ENCODE results near the gene PHF2.
"Not testable (repeated sequence)": the region's sequence is repeated elsewhere in the genome, so short reads cannot be mapped to it uniquely, and the experiment has no call there.

PHF2 gene

DNA sequence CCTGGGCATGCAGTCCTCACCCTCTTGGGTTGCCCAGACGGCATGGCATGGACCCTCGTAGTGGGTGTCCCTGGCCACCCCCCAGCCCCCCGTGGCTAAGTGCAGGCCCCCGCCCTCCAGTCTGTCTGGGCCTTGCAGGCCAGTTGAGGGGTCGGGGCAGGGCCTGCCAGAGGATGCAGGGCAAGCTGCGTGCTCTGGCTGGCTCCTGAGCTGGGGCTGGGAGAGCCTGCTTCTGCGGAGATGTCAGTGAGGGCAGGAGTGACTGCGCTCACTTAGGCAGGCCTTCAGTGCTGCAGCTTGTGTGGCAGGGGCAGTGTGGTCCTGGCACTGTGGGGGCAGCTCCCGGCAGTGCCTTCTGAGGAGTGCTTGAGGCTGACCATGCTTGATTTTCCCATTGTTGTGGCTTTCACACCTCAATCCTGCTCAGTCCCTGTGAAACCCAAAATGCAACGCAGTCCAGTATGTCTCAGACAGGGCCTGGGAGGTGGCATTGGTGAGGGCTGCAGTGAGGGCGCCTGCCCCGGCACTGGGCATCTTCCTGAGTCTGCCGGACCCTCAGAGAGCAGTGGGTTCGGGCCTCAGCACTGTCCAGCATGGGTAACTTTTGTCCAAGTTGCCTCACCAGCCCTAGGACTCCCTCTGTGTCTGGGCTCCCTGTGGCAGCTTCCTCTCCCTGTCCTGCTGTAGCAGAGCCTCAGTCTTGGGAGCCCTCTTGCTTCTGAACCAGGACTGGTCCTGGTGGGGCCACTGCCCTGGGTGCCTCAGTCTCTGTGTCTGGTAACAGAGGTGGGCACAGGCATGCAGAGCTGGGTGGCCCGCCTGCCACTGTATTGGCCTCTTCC, 93.0 kb downstream of the PHF2 start:
- Histone ChIP-seq H3K36me3 (ENCODE audit: control insufficient read depth, insufficient read depth, low read length) (no peaks in the 10 kb centered on the region), H3K4me2 (ENCODE audit: low read length) (no peak overlapping the region)
- no peak for TF ChIP-seq CTCF (IDR thresholded peaks at IDR 0.05)

GRCh38 chr9:93669958-93670207, 93.5 kb downstream of the PHF2 start:
- Histone ChIP-seq H3K27me3 (ENCODE audit: control insufficient read depth, insufficient read depth, low read length) (no peaks in the 10 kb centered on the region), H3K27ac (no peak overlapping the region), H2AFZ (no peak overlapping the region), H3K79me2 (no peaks in the 10 kb centered on the region), H3K4me1 (no peaks in the 10 kb centered on the region), H3K9me3 (ENCODE audit: control insufficient read depth, low read length) (no peaks in the 10 kb centered on the region), H3K36me3 (ENCODE audit: control insufficient read depth, insufficient read depth, low read length) (no peaks in the 10 kb centered on the region), H3K4me2 (ENCODE audit: low read length) (no peak overlapping the region), H3K4me3 (ENCODE audit: low read depth, low read length) (no peak overlapping the region), H3K9ac (no peak overlapping the region)
- no peak for TF ChIP-seq CTCF (IDR thresholded peaks at IDR 0.05)

More for the DNA sequence above, 93.0 kb downstream of the PHF2 start:
- Histone ChIP-seq H3K4me1 (no peaks in the 10 kb centered on the region), H3K9ac (no peak overlapping the region), H3K27ac (no peak overlapping the region), H3K27me3 (ENCODE audit: control insufficient read depth, insufficient read depth, low read length) (no peaks in the 10 kb centered on the region), H2AFZ (no peak overlapping the region), H3K9me3 (ENCODE audit: control insufficient read depth, low read length) (no peaks in the 10 kb centered on the region), H3K4me3 (ENCODE audit: low read depth, low read length) (no peak overlapping the region), H3K79me2 (no peaks in the 10 kb centered on the region)

DNA sequence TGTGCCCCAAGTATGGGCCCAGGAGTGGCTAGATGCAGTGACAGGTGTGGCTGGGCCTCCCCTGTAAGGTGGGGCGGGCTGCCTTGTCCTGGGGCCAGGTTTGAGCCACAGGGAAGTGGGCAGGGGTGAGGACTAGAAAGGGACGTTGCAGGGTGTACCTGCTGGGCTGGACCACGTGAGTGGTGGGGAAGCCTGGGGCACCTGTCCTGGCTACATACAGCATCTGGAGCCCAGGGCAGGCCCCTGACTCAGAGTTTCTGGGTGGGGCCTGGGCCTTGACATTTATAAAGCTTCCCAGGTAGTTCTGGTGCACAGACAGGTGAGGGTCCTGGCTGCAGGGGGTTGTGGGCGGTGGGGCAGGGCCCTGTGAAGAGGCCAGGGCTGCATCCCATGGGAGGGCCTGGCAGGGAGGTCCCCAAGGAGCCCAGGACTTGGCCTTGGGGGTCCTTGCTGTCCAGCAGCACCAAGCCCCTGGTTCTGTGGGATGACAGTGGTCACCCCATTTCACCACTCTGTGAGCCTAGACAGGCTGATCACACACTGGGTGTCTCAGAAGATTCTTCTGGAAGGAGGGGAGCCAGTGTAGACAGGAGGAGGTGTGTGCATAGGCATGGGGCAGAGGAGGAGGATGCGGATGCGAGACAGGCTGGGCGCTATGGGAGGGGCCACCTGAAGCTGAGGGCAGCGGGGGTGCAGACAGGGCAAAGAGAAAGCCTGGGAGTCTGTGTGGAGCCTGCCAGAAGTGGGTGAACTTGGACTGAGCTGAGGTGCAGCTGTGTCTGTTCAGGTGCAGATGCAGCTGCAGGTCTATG, 94.0 kb downstream of the PHF2 start:
- Histone ChIP-seq H3K27me3 (ENCODE audit: control insufficient read depth, insufficient read depth, low read length) (no peaks in the 10 kb centered on the region), H3K79me2 (no peaks in the 10 kb centered on the region), H3K4me3 (ENCODE audit: low read depth, low read length) (no peak overlapping the region), H3K4me2 (ENCODE audit: low read length) (no peak overlapping the region), H3K27ac (no peak overlapping the region), H3K36me3 (ENCODE audit: control insufficient read depth, insufficient read depth, low read length) (no peaks in the 10 kb centered on the region), H3K4me1 (no peaks in the 10 kb centered on the region), H2AFZ (no peak overlapping the region), H3K9me3 (ENCODE audit: control insufficient read depth, low read length) (no peaks in the 10 kb centered on the region), H3K9ac (no peak overlapping the region)
- no peak for TF ChIP-seq CTCF (IDR thresholded peaks at IDR 0.05)

DNA sequence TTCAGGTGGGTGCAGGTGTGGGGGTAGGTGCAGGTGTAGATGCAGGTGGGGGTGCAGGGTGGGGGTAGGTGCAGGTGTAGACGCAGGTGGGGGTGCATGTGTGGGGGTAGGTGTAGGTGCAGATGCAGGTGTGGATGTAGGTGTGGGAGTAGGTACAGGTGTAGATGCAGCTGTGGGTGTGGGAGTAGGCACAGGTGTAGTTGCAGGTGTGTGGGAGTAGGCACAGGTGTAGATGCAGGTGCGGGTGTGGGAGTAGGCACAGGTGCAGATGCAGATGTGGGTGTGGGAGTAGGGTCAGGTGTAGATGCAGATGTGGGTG, 94.6 kb downstream of the PHF2 start:
- Histone ChIP-seq H3K4me2 (ENCODE audit: low read length) (no peak overlapping the region), H3K27me3 (ENCODE audit: control insufficient read depth, insufficient read depth, low read length) (no peaks in the 10 kb centered on the region), H3K27ac (no peak overlapping the region), H3K4me1 (no peaks in the 10 kb centered on the region), H3K9me3 (ENCODE audit: control insufficient read depth, low read length) (no peaks in the 10 kb centered on the region), H2AFZ (no peak overlapping the region), H3K36me3 (ENCODE audit: control insufficient read depth, insufficient read depth, low read length) (no peaks in the 10 kb centered on the region), H3K79me2 (no peaks in the 10 kb centered on the region), H3K9ac (no peak overlapping the region), H3K4me3 (ENCODE audit: low read depth, low read length) (no peak overlapping the region)
- TF ChIP-seq CTCF (IDR thresholded peaks at IDR 0.05): no peak

- H3K27ac ChIP-seq; H3K4me1 ChIP-seq; H3K36me3 ChIP-seq (ENCODE audit: control insufficient read depth, insufficient read depth, low read length): not testable (repeated sequence)
Observed at GRCh38 chr9:93672330-93673020, 96.1 kb downstream of the PHF2 start.

More at GRCh38 chr9:93672330-93673020, 96.1 kb downstream of the PHF2 start:
- not testable (repeated sequence) for H3K27me3 ChIP-seq (ENCODE audit: control insufficient read depth, insufficient read depth, low read length); H3K9ac ChIP-seq; H3K79me2 ChIP-seq; H3K4me2 ChIP-seq (ENCODE audit: low read length); H3K4me3 ChIP-seq (ENCODE audit: low read depth, low read length); H3K9me3 ChIP-seq (ENCODE audit: control insufficient read depth, low read length); H2AFZ ChIP-seq
